DMS53 treated with DMSO at 0.1 percent for 48 hours (cell line): Measurements from ENCODE around the gene PHF1.

Experiments used
- DNase-seq: peaks from one replicate; lab custom pipeline; 2025; ENCODE audit not compliant: unreplicated experiment; lab: John Stamatoyannopoulos, UW

The PHF1 gene

GRCh38 chr6:33417128-33417902 lies 6.5 kb downstream of the PHF1 start:
- DNase-seq: no peak

GRCh38 chr6:33417903-33418689 lies 7.3 kb downstream of the PHF1 start, which contains the start of gene CUTA:
Gene CUTA, minus strand, starts transcription at chr6:33418107. Its CDS starts 107 bp downstream, at chr6:33418000.
- DNase-seq: peak; percentile 99

GRCh38 chr6:33418690-33419291 lies 8.0 kb downstream of the PHF1 start:
- DNase-seq: peak; percentile 37

GRCh38 chr6:33419580-33420490 lies 9.0 kb downstream of the PHF1 start, which contains the start of gene SYNGAP1:
Gene SYNGAP1, plus strand, starts transcription at chr6:33420065. Its CDS starts 200 bp downstream, at chr6:33420265.
- DNase-seq: no peak

GRCh38 chr6:33420491-33421343 lies 9.9 kb downstream of the PHF1 start:
- DNase-seq: no peak

- DNase-seq: no peak
Observed at GRCh38 chr6:33421344-33421643, 10.5 kb downstream of the PHF1 start.

- no peak for DNase-seq
Observed at GRCh38 chr6:33423777-33424176, 13.0 kb downstream of the PHF1 start.

- DNase-seq: no peak
Observed at GRCh38 chr6:33424855-33425667, 14.2 kb downstream of the PHF1 start.

GRCh38 chr6:33425668-33426577 lies 15.1 kb downstream of the PHF1 start:
- DNase-seq: peak; percentile 75

- no peak for DNase-seq
Observed at GRCh38 chr6:33426590-33427511, 16.0 kb downstream of the PHF1 start.

GRCh38 chr6:33427585-33428223 lies 16.9 kb downstream of the PHF1 start:
- DNase-seq: no peak

GRCh38 chr6:33428224-33428965 lies 17.6 kb downstream of the PHF1 start:
- no peak for DNase-seq

GRCh38 chr6:33428966-33429749 lies 18.3 kb downstream of the PHF1 start:
- no peak for DNase-seq

- no peak for DNase-seq
Observed at GRCh38 chr6:33429750-33430052, 18.9 kb downstream of the PHF1 start.

GRCh38 chr6:33430334-33430733 lies 19.5 kb downstream of the PHF1 start:
- no peak for DNase-seq
